H1 (cell line): ENCODE data around the gene RNASE13. TPM values are rescaled to one million over a fixed set of nuclear protein-coding genes. Genes with fewer than 3 reads are reported as not detected.

Experiments used
- CTCF ChIA-PET: fragments of 300-600 bp; sonication (Branson Sonifier 250); formaldehyde crosslinking; loops from one replicate; lab custom pipeline; 2021; ENCODE audit not compliant: partially characterized antibody; lab: Charles Lee
- POLR2A ChIA-PET: fragments of 300-600 bp; sonication (Branson Sonifier 250); formaldehyde crosslinking; loops from one replicate; lab custom pipeline; 2021; ENCODE audit warnings: inconsistent platforms; ENCODE audit not compliant: partially characterized antibody; lab: Charles Lee
- DNase-seq, 2 experiments: peaks; one replicate each; pipeline versions ENCODE4 v3.0.0 to v3.0.0-alpha.2; 2010 to 2022; ENCODE audit warnings: low spot score in 2 of 2, low read depth in 1 of 2, mixed read lengths in 1 of 2
- FAIRE-seq: peaks from 2 replicates; lab custom pipeline; 2011; peaks lifted over from hg19 to GRCh38; lab: Jason Lieb, UNC
- H2AFZ ChIP-seq: 2 replicates; pipeline ENCODE4 v1.8.1; 2012; ENCODE audit warnings: low read length, inconsistent platforms
- H2AK5ac ChIP-seq: 2 replicates; pipeline ENCODE4 v1.6.1; 2013; ENCODE audit warnings: low read depth, low read length
- H2BK120ac ChIP-seq: replicated peaks from 2 replicates; pipeline ENCODE3; 2013; ENCODE audit warnings: low read depth, low read length, inconsistent platforms
- H2BK12ac ChIP-seq: 2 replicates; pipeline ENCODE4 v1.6.1; 2013; ENCODE audit warnings: low read depth, low read length
- H2BK15ac ChIP-seq: 2 replicates; pipeline ENCODE4 v1.6.1; 2013; ENCODE audit warnings: low read length
- H2BK20ac ChIP-seq: 2 replicates; pipeline ENCODE4 v1.6.1; 2013; ENCODE audit warnings: low read length
- H2BK5ac ChIP-seq: 2 replicates; pipeline ENCODE4 v1.6.1; 2013; ENCODE audit warnings: low read depth, low read length
- H3K14ac ChIP-seq: 2 replicates; pipeline ENCODE4 v1.6.1; 2013; ENCODE audit warnings: inconsistent platforms; ENCODE audit not compliant: insufficient read length
- H3K18ac ChIP-seq: 2 replicates; pipeline ENCODE4 v1.6.1; 2013; ENCODE audit warnings: low read length; ENCODE audit errors: extremely low read depth
- H3K23ac ChIP-seq: 2 replicates; pipeline ENCODE4 v1.6.1; 2013; ENCODE audit warnings: inconsistent platforms; ENCODE audit not compliant: insufficient read length
- H3K23me2 ChIP-seq: 2 replicates; pipeline ENCODE4 v1.6.1; 2013; ENCODE audit warnings: low read depth, low read length
- H3K27ac ChIP-seq: 2 replicates; pipeline ENCODE4 v1.6.1; 2011; ENCODE audit warnings: low read depth, low read length, inconsistent platforms
- H3K27me3 ChIP-seq, 4 experiments: replicated peaks in 1 of 4; 1 replicate in 1 of 4; 2 replicates in 3 of 4; pipeline versions ENCODE4 v1.6.1 to v1.8.1; 2011 to 2013; ENCODE audit warnings: low read length in 3 of 4, mild to moderate bottlenecking in 3 of 4, inconsistent platforms in 2 of 4, mixed read lengths in 2 of 4, moderate library complexity in 1 of 4; ENCODE audit not compliant: control insufficient read depth in 3 of 4, insufficient read depth in 3 of 4; ENCODE audit errors: extremely low read depth in 1 of 4
- H3K36me3 ChIP-seq, 4 experiments: 2 replicates each; pipeline versions ENCODE4 v1.6.1 to v1.8.1; 2011 to 2013; ENCODE audit warnings: mild to moderate bottlenecking in 4 of 4, low read length in 3 of 4, moderate library complexity in 2 of 4, control low read depth in 1 of 4, inconsistent platforms in 1 of 4; ENCODE audit not compliant: insufficient read depth in 4 of 4, control insufficient read depth in 2 of 4
- H3K4ac ChIP-seq: replicated peaks from 2 replicates; pipeline ENCODE3; 2013; ENCODE audit warnings: low read length, low read depth, mixed read lengths, inconsistent platforms; ENCODE audit not compliant: insufficient read length
- H3K4me1 ChIP-seq, 4 experiments: replicated peaks in 1 of 4; 1 replicate in 1 of 4; 2 replicates in 3 of 4; pipeline versions ENCODE4 v1.6.1 to v1.8.1; 2011 to 2013; ENCODE audit warnings: low read length in 3 of 4, inconsistent platforms in 2 of 4, mixed read lengths in 1 of 4; ENCODE audit not compliant: insufficient read depth in 4 of 4, control insufficient read depth in 3 of 4
- H3K4me2 ChIP-seq, 2 experiments: 2 replicates each; pipeline versions ENCODE4 v1.6.1 to v1.8.1; 2011 to 2013; ENCODE audit warnings: low read depth in 2 of 2, low read length in 2 of 2, control low read depth in 1 of 2, inconsistent platforms in 1 of 2, mild to moderate bottlenecking in 1 of 2; ENCODE audit not compliant: insufficient read depth in 1 of 2
- H3K4me3 ChIP-seq, 4 experiments: fragments of 200-600, 300-600 bp in 1 of 4; sonication (generic), shearing (Covaris generic), sonication (Bioruptor Twin) in 1 of 4; 2 replicates each; pipeline versions ENCODE4 v1.5.1 to v1.8.1; 2011 to 2016; ENCODE audit warnings: low read length in 4 of 4, low read depth in 3 of 4, control low read depth in 2 of 4, inconsistent platforms in 2 of 4, mild to moderate bottlenecking in 2 of 4, mixed read lengths in 1 of 4, moderate library complexity in 1 of 4; ENCODE audit not compliant: insufficient read depth in 2 of 4; ENCODE audit errors: extremely low read depth in 1 of 4
- H3K56ac ChIP-seq: replicated peaks from 2 replicates; pipeline ENCODE3; 2013; ENCODE audit warnings: low read depth, mild to moderate bottlenecking, mixed read lengths, low read length, inconsistent platforms; ENCODE audit not compliant: insufficient read length
- H3K79me1 ChIP-seq: 2 replicates; pipeline ENCODE4 v1.6.1; 2013; ENCODE audit warnings: low read depth, low read length, control low read depth
- H3K79me2 ChIP-seq, 2 experiments: 2 replicates each; pipeline versions ENCODE4 v1.6.1 to v1.8.1; 2012 to 2013; ENCODE audit warnings: low read length in 2 of 2, mild to moderate bottlenecking in 2 of 2, inconsistent platforms in 1 of 2; ENCODE audit not compliant: insufficient read depth in 2 of 2, control insufficient read depth in 1 of 2
- H3K9ac ChIP-seq, 4 experiments: replicated peaks in 1 of 4; 1 replicate in 1 of 4; 2 replicates in 3 of 4; pipeline versions ENCODE4 v1.6.1 to v1.8.1; 2011 to 2013; ENCODE audit warnings: low read depth in 3 of 4, low read length in 3 of 4, control low read depth in 2 of 4, mild to moderate bottlenecking in 2 of 4, moderate library complexity in 2 of 4, inconsistent platforms in 1 of 4; ENCODE audit errors: extremely low read depth in 1 of 4
- H3K9me3 ChIP-seq, 2 experiments: 2 replicates each; pipeline versions ENCODE4 v1.6.1 to v1.8.1; 2012 to 2013; ENCODE audit warnings: mild to moderate bottlenecking in 2 of 2, moderate library complexity in 2 of 2, control low read depth in 1 of 2, inconsistent platforms in 1 of 2, low read depth in 1 of 2, low read length in 1 of 2, mixed read lengths in 1 of 2; ENCODE audit not compliant: insufficient read depth in 2 of 2
- H4K20me1 ChIP-seq, 2 experiments: replicated peaks in 1 of 2; 2 replicates each; pipeline versions ENCODE3 to v1.8.1; 2011 to 2013; ENCODE audit warnings: inconsistent platforms in 2 of 2, low read length in 2 of 2, mild to moderate bottlenecking in 1 of 2; ENCODE audit not compliant: insufficient read depth in 2 of 2, control insufficient read depth in 1 of 2
- H4K5ac ChIP-seq: 2 replicates; pipeline ENCODE4 v1.6.1; 2013; ENCODE audit warnings: low read length, low read depth, mixed read lengths, inconsistent platforms; ENCODE audit not compliant: insufficient read length
- H4K8ac ChIP-seq: 2 replicates; pipeline ENCODE4 v1.8.0; 2013; ENCODE audit warnings: mild to moderate bottlenecking, moderate library complexity, low read length, inconsistent platforms; ENCODE audit not compliant: insufficient read depth; ENCODE audit errors: extremely low read depth
- H4K91ac ChIP-seq: replicated peaks from 2 replicates; pipeline ENCODE3; 2013; ENCODE audit warnings: low read length, mixed read lengths, inconsistent platforms; ENCODE audit not compliant: insufficient read length
- CTCF ChIP-seq, 3 experiments: IDR thresholded peaks; 1 replicate in 2 of 3; 2 replicates in 1 of 3; pipeline versions ENCODE4 v1.5.1 to v1.6.1; 2011; ENCODE audit warnings: low read length in 3 of 3, mild to moderate bottlenecking in 3 of 3, inconsistent platforms in 2 of 3, low read depth in 1 of 3, moderate library complexity in 1 of 3; ENCODE audit not compliant: insufficient read depth in 1 of 3; ENCODE audit errors: control extremely low read depth in 1 of 3
- GABPA ChIP-seq: IDR thresholded peaks from 2 replicates; pipeline ENCODE4 v1.6.1; 2011; ENCODE audit warnings: mild to moderate bottlenecking, low read length, moderate library complexity, borderline replicate concordance; ENCODE audit not compliant: insufficient read depth
- MAFK ChIP-seq: IDR thresholded peaks from 2 replicates; pipeline ENCODE4 v1.6.1; 2012; ENCODE audit warnings: low read depth, mild to moderate bottlenecking, improper control_type of control experiment, low read length
- NRF1 ChIP-seq: IDR thresholded peaks from 2 replicates; pipeline ENCODE4 v1.6.1; 2011; ENCODE audit warnings: mild to moderate bottlenecking, low read depth, low read length, improper control_type of control experiment
- PHF8 ChIP-seq: fragments of 200-600 bp; sonication (generic); conservative IDR thresholded peaks from 2 replicates; pipeline ENCODE4 v1.7.1; 2012; ENCODE audit warnings: low read depth, mild to moderate bottlenecking, inconsistent platforms, low read length, moderate library complexity
- RNF2 ChIP-seq: fragments of 200-900, 300-1000 bp; sonication (generic); IDR thresholded peaks from 2 replicates; pipeline ENCODE4 v1.7.1; 2016; ENCODE audit warnings: borderline replicate concordance, low read depth, mild to moderate bottlenecking, antibody characterized with exemption, low read length; ENCODE audit not compliant: poor library complexity, severe bottlenecking; ENCODE audit errors: missing control alignments
- SIRT6 ChIP-seq: IDR thresholded peaks from one replicate; pipeline ENCODE4 v1.7.1; 2012; ENCODE audit warnings: low read length, inconsistent platforms
- WGBS, 2 experiments: shearing (Covaris generic) in 1 of 2; methylation state at CpG; one replicate each; pipeline versions ENCODE4 v1.1.6 to v1.1.7; 2013 to 2015; ENCODE audit warnings: low lambda C conversion rate in 2 of 2, mixed read lengths in 2 of 2, inconsistent platforms in 1 of 2, low coverage in 1 of 2, missing lambda C conversion rate in 1 of 2; ENCODE audit not compliant: insufficient replicate concordance in 2 of 2, insufficient coverage in 1 of 2, insufficient read length in 1 of 2; ENCODE audit errors: extremely low coverage in 1 of 2, missing lambda C conversion rate in 1 of 2; 5-methylcytosine and 5-hydroxymethylcytosine counted together
- polyA plus RNA-seq, 7 experiments: library from polyadenylated mRNA; depleted of rRNA in 3 of 7; stranded (reverse) in 5 of 7; unstranded in 2 of 7; fragments of >200 nt in 5 of 7; fragments of 200-250 nt in 2 of 7; gene quantifications; 1 replicate in 5 of 7; 2 replicates in 1 of 7; 4 replicates in 1 of 7; pipeline versions ENCODE4 v1.2.1 to v1.2.3, GENCODE V29; 2011 to 2013; ENCODE audit warnings: missing spikeins in 2 of 7, mixed read lengths in 2 of 7
- total RNA-seq: library from RNA; stranded (reverse); fragmentation: NEBNext Ultra II Directional; extraction: Animal tissue kit (Norgen Biotek cat#: 25700); gene quantifications from 2 replicates; pipeline ENCODE4 v1.2.1, GENCODE V29; 2021

Gene RNASE13
- total and polyA plus RNA-seq, 2 of the 8 experiments (the other 6 are each of a cell fraction or from before 2014, with no cell fraction given), result not detected

GRCh38 chr14:21019366-21019765, 15.2 kb downstream of the RNASE13 start:
- H2BK12ac ChIP-seq, result no peak overlapping the region
- no peaks in the 10 kb centered on the region for H4K20me1 ChIP-seq
- H3K4me3 ChIP-seq, result no peak overlapping the region
- peaks cover 6% of the 10 kb centered on the region; the same call in 1 of the 2 replicates for H3K23me2 ChIP-seq
- H3K79me2 ChIP-seq, result no peaks in the 10 kb centered on the region
- no peak overlapping the region for H2AFZ ChIP-seq
- H3K56ac ChIP-seq, result no peak overlapping the region
- H3K79me1 ChIP-seq, result no peaks in the 10 kb centered on the region
- H3K36me3 ChIP-seq, result peaks cover 0 to 5% (median under 1%) of the 10 kb centered on the region in 4 experiments; a peak in 3 of 8 replicates
- H4K91ac ChIP-seq, result no peak overlapping the region
- no peak overlapping the region for H3K27ac ChIP-seq
- ChIA-PET CTCF (interaction anchor here (0.6 to 16.1 kb wide), 11 partner anchors 13 to 200 kb away, joined by 3 to 371 read pairs (median 6); partner anchors contain the start of genes ARHGEF40 and RNASE7), POLR2A (interaction anchor here (0.8 to 1.5 kb wide), 5 partner anchors 15 to 69 kb away, joined by 3 to 5 read pairs (median 3); no protein-coding TSS in a partner anchor)
- no peak overlapping the region for H3K18ac ChIP-seq
- H2BK5ac ChIP-seq, result no peak overlapping the region
- H2BK20ac ChIP-seq, result no peak overlapping the region
- WGBS, 2 experiments, result 80% methylated on average over 1 of the region's 1 CpG; no CpG with 5 or more reads in 1 of the 2 experiments
- H3K4me2 ChIP-seq, result no peak overlapping the region
- FAIRE-seq (no peak), DNase-seq (no peak)
- no peak overlapping the region for H3K23ac ChIP-seq
- H3K4me1 ChIP-seq, result peaks cover 6 to 16% (median 10%) of the 10 kb centered on the region in 4 experiments
- H4K5ac ChIP-seq, result no peak overlapping the region
- H2BK120ac ChIP-seq, result no peak overlapping the region
- no peak overlapping the region for H2AK5ac ChIP-seq
- no peak overlapping the region for H2BK15ac ChIP-seq
- no peaks in the 10 kb centered on the region for H3K9me3 ChIP-seq
- no peak overlapping the region for H3K4ac ChIP-seq
- H3K27me3 ChIP-seq, result peaks cover 2 to 17% (median 17%) of the 10 kb centered on the region in 4 experiments; a peak in 6 of 7 replicates
- H4K8ac ChIP-seq, result no peak overlapping the region
- H3K9ac ChIP-seq, result no peak overlapping the region
- H3K14ac ChIP-seq, result no peak overlapping the region
- no peak for TF ChIP-seq CTCF (IDR thresholded peaks at IDR 0.05; ENCODE audit: control extremely low read depth in 1 of 3, insufficient read depth in 1 of 3, low read depth in 1 of 3, low read length in 3 of 3)
- TF ChIP-seq RNF2, result no peak
- no peak for TF ChIP-seq GABPA
- no peak for TF ChIP-seq SIRT6
- TF ChIP-seq NRF1, result no peak
- no peak for TF ChIP-seq MAFK
- TF ChIP-seq PHF8, result no peak
